Upper lobe of left lung (tissue), 4 donors: ENCODE measurements around the gene CENPVL1.

Source experiments
- EP300 ChIP-seq, 4 donors: sonication (generic); formaldehyde crosslinking; IDR thresholded peaks; one replicate each; pipeline ENCODE4 v1.5.1; 2017; ENCODE audit warnings: antibody characterized with exemption in 4 of 4, control low read depth in 2 of 4
- POLR2A ChIP-seq, 4 donors: fragments of 450-650 bp; IDR thresholded peaks; one replicate each; pipeline ENCODE4 v1.5.1; 2016 to 2017; ENCODE audit warnings: antibody characterized with exemption in 4 of 4, mild to moderate bottlenecking in 2 of 4
- TF ChIP-seq, protein P1 (sequence below), 6 experiments: fragments of 450-650 bp in 4 of 6; fragments of 200-600 bp in 2 of 6; sonication (generic) in 2 of 6; IDR thresholded peaks; one replicate each; pipeline ENCODE4 v1.5.1; 2016 to 2019; ENCODE audit warnings: antibody characterized with exemption in 6 of 6

DNA sequence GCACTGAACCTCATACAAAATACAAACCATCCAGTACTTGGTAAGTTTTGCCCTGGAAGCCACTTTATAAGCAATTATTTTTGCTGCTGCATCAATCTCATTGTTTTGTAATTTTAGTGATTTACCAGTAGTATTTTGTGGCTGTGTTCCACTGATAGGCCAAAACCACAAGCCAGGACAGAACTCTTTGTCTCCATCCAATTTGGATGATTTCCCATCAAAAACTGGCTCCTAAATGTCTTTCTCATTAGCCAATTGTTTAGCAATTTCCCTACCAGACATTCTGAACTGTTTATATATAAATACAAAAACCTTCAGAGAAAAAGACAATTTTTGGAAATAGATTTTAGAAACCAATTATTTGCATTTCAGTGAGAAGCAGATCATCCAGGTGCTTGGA is 37.4 kb downstream of the CENPVL1 start:
- no peak for TF ChIP-seq POLR2A (IDR thresholded peaks at IDR 0.05)
- TF ChIP-seq, protein P1, sequence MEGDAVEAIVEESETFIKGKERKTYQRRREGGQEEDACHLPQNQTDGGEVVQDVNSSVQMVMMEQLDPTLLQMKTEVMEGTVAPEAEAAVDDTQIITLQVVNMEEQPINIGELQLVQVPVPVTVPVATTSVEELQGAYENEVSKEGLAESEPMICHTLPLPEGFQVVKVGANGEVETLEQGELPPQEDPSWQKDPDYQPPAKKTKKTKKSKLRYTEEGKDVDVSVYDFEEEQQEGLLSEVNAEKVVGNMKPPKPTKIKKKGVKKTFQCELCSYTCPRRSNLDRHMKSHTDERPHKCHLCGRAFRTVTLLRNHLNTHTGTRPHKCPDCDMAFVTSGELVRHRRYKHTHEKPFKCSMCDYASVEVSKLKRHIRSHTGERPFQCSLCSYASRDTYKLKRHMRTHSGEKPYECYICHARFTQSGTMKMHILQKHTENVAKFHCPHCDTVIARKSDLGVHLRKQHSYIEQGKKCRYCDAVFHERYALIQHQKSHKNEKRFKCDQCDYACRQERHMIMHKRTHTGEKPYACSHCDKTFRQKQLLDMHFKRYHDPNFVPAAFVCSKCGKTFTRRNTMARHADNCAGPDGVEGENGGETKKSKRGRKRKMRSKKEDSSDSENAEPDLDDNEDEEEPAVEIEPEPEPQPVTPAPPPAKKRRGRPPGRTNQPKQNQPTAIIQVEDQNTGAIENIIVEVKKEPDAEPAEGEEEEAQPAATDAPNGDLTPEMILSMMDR (IDR thresholded peaks at IDR 0.05): no peak
- TF ChIP-seq EP300 (IDR thresholded peaks at IDR 0.05): no peak
